Activated CD4-positive, alpha-beta memory T cell treated with anti-CD3 and anti-CD28 coated beads for 36 hours (primary cell): ENCODE results near the gene GNG13. TPM values are rescaled to one million over a fixed set of nuclear protein-coding genes. Genes with fewer than 3 reads are reported as not detected.

Source experiments
- CTCF ChIA-PET: fragments of 350-600 bp; sonication (Branson Sonifier 250); formaldehyde crosslinking; loops from one replicate; lab custom pipeline; 2021; ENCODE audit warnings: antibody characterized with exemption, inconsistent platforms; lab: Charles Lee
- POLR2A ChIA-PET: fragments of 350-600 bp; sonication (Branson Sonifier 250); formaldehyde crosslinking; loops from one replicate; lab custom pipeline; 2021; ENCODE audit warnings: antibody characterized with exemption; lab: Charles Lee
- DNase-seq: peaks from one replicate; pipeline ENCODE4 v3.0.0-alpha.2; 2020
- H3K27ac Mint-ChIP-seq: one replicate; pipeline ENCODE4 v1.8.0; 2021; ENCODE audit warnings: mixed read lengths
- H3K27me3 Mint-ChIP-seq: one replicate; pipeline ENCODE4 v1.8.0; 2021; ENCODE audit warnings: mixed read lengths
- H3K36me3 Mint-ChIP-seq: one replicate; pipeline ENCODE4 v1.8.0; 2021; ENCODE audit warnings: mixed read lengths
- H3K4me1 Mint-ChIP-seq: one replicate; pipeline ENCODE4 v1.8.0; 2021; ENCODE audit warnings: low read depth, mixed read lengths
- H3K4me3 Mint-ChIP-seq: one replicate; pipeline ENCODE4 v1.8.0; 2021; ENCODE audit warnings: mild to moderate bottlenecking, mixed read lengths
- H3K9me3 Mint-ChIP-seq: one replicate; pipeline ENCODE4 v1.8.0; 2021; ENCODE audit warnings: mixed read lengths
- intact Hi-C: fragments of 100-400 bp; cut with micrococcal nuclease; formaldehyde crosslinking; loops from one replicate; pipeline ENCODE4 v1.15.1; 2023
- total RNA-seq, 2 experiments: library from RNA; stranded (reverse); gene quantifications; one replicate each; pipeline ENCODE4 v1.2.3, GENCODE V29; 2021

Gene GNG13
- total RNA-seq, 2 experiments from 2014 or later: not detected

GRCh38 chr16:766820-767640, 33.5 kb downstream of the GNG13 start:
- H3K4me1 Mint-ChIP-seq: no peaks in the 10 kb centered on the region
- H3K9me3 Mint-ChIP-seq: no peaks in the 10 kb centered on the region
- no peaks in the 10 kb centered on the region for H3K27me3 Mint-ChIP-seq
- no peak overlapping the region for H3K27ac Mint-ChIP-seq
- ChIA-PET CTCF (no interaction called here), POLR2A (no interaction called here)
- intact Hi-C loops: no loop called here
- no peak for DNase-seq
- no peaks in the 10 kb centered on the region for H3K36me3 Mint-ChIP-seq
- no peak overlapping the region for H3K4me3 Mint-ChIP-seq

GRCh38 chr16:766008-766819, 34.3 kb downstream of the GNG13 start:
- Mint-ChIP-seq H3K36me3 (no peaks in the 10 kb centered on the region), H3K27ac (no peak overlapping the region), H3K4me1 (no peaks in the 10 kb centered on the region), H3K4me3 (no peak overlapping the region), H3K9me3 (no peaks in the 10 kb centered on the region), H3K27me3 (no peaks in the 10 kb centered on the region)
- CTCF ChIA-PET: no interaction called here
- intact Hi-C loops: no loop called here
- POLR2A ChIA-PET: no interaction called here
- DNase-seq: no peak

GRCh38 chr16:765488-765865, 35.1 kb downstream of the GNG13 start:
- intact Hi-C loops: no loop called here
- CTCF ChIA-PET: no interaction called here
- Mint-ChIP-seq H3K4me1 (no peaks in the 10 kb centered on the region), H3K4me3 (no peak overlapping the region), H3K9me3 (no peaks in the 10 kb centered on the region), H3K27me3 (no peaks in the 10 kb centered on the region), H3K36me3 (no peaks in the 10 kb centered on the region), H3K27ac (no peak overlapping the region)
- DNase-seq: no peak
- POLR2A ChIA-PET: no interaction called here

- H3K27ac Mint-ChIP-seq: no peak overlapping the region
- H3K9me3 Mint-ChIP-seq: no peaks in the 10 kb centered on the region
- ChIA-PET CTCF (no interaction called here), POLR2A (no interaction called here)
- no peak overlapping the region for H3K4me3 Mint-ChIP-seq
- no peaks in the 10 kb centered on the region for H3K27me3 Mint-ChIP-seq
- no peaks in the 10 kb centered on the region for H3K36me3 Mint-ChIP-seq
- intact Hi-C loops: no loop called here
- H3K4me1 Mint-ChIP-seq: no peaks in the 10 kb centered on the region
- DNase-seq: no peak
Observed at GRCh38 chr16:764848-765487, 35.6 kb downstream of the GNG13 start.

GRCh38 chr16:764184-764750, 36.3 kb downstream of the GNG13 start:
- H3K4me3 Mint-ChIP-seq: no peak overlapping the region
- H3K27me3 Mint-ChIP-seq: no peaks in the 10 kb centered on the region
- intact Hi-C loops: no loop called here
- DNase-seq: no peak
- no peaks in the 10 kb centered on the region for H3K9me3 Mint-ChIP-seq
- H3K27ac Mint-ChIP-seq: no peak overlapping the region
- ChIA-PET CTCF (no interaction called here), POLR2A (no interaction called here)
- no peaks in the 10 kb centered on the region for H3K4me1 Mint-ChIP-seq
- H3K36me3 Mint-ChIP-seq: no peaks in the 10 kb centered on the region

- H3K9me3 Mint-ChIP-seq: no peaks in the 10 kb centered on the region
- intact Hi-C loops: no loop called here
- H3K4me3 Mint-ChIP-seq: no peak overlapping the region
- H3K36me3 Mint-ChIP-seq: no peaks in the 10 kb centered on the region
- H3K27ac Mint-ChIP-seq: no peak overlapping the region
- no peaks in the 10 kb centered on the region for H3K27me3 Mint-ChIP-seq
- no peaks in the 10 kb centered on the region for H3K4me1 Mint-ChIP-seq
- ChIA-PET CTCF (no interaction called here), POLR2A (no interaction called here)
- DNase-seq: no peak
Observed at GRCh38 chr16:763369-764183, 37.0 kb downstream of the GNG13 start.

GRCh38 chr16:762595-763268, 37.8 kb downstream of the GNG13 start:
- POLR2A ChIA-PET: no interaction called here
- Mint-ChIP-seq H3K36me3 (no peaks in the 10 kb centered on the region), H3K4me3 (no peak overlapping the region), H3K9me3 (no peaks in the 10 kb centered on the region), H3K27me3 (peaks cover under 1% of the 10 kb centered on the region), H3K4me1 (no peaks in the 10 kb centered on the region), H3K27ac (no peak overlapping the region)
- intact Hi-C loops: no loop called here
- CTCF ChIA-PET: no interaction called here
- no peak for DNase-seq

GRCh38 chr16:761625-762513, 38.7 kb downstream of the GNG13 start:
- Mint-ChIP-seq H3K4me1 (no peaks in the 10 kb centered on the region), H3K9me3 (peaks cover 2% of the 10 kb centered on the region), H3K27me3 (peaks cover 3% of the 10 kb centered on the region), H3K27ac (no peak overlapping the region), H3K4me3 (no peak overlapping the region), H3K36me3 (no peaks in the 10 kb centered on the region)
- ChIA-PET POLR2A (no interaction called here), CTCF (no interaction called here)
- no peak for DNase-seq
- intact Hi-C loops: no loop called here

- intact Hi-C loops: no loop called here
- no peak for DNase-seq
- CTCF ChIA-PET: interaction anchor here (0.6 kb wide), 1 partner anchor 13 kb away, joined by 3 read pairs; no protein-coding TSS in a partner anchor
- POLR2A ChIA-PET: no interaction called here
- H3K4me1 Mint-ChIP-seq: no peaks in the 10 kb centered on the region
- H3K9me3 Mint-ChIP-seq: peaks cover 7% of the 10 kb centered on the region
- H3K27ac Mint-ChIP-seq: no peak within 1 kb of the TSS
- H3K4me3 Mint-ChIP-seq: no peak within 1 kb of the TSS
- peaks cover 10% of the 10 kb centered on the region for H3K27me3 Mint-ChIP-seq
- H3K36me3 Mint-ChIP-seq: no peaks in the 10 kb centered on the region
Observed at GRCh38 chr16:760545-761343, 39.8 kb downstream of the GNG13 start, which contains the start of gene MSLN. Gene MSLN (plus strand): TSS chr16:760734. CDS start chr16:762681, 1,947 bp downstream.

GRCh38 chr16:760065-760464, 40.5 kb downstream of the GNG13 start:
- Mint-ChIP-seq H3K36me3 (no peaks in the 10 kb centered on the region), H3K27me3 (peaks cover 12% of the 10 kb centered on the region), H3K4me1 (no peaks in the 10 kb centered on the region), H3K9me3 (peaks cover 7% of the 10 kb centered on the region), H3K4me3 (no peak overlapping the region), H3K27ac (no peak overlapping the region)
- POLR2A ChIA-PET: no interaction called here
- intact Hi-C loops: no loop called here
- CTCF ChIA-PET: no interaction called here
- no peak for DNase-seq
